Loucy (cell line): ENCODE results near the gene LCT.

ENCODE experiments used
- H2AFZ ChIP-seq: fragments of 200-600 bp; sonication (generic); 2 replicates; pipeline ENCODE4 v1.6.0; 2016; ENCODE audit warnings: antibody characterized with exemption, mild to moderate bottlenecking, low read length, moderate library complexity
- H3F3A ChIP-seq: fragments of 200-600 bp; 2 replicates; pipeline ENCODE4 v1.6.0; 2016; ENCODE audit warnings: antibody characterized with exemption, low read depth, mild to moderate bottlenecking
- H3K27me3 ChIP-seq: fragments of 200-600 bp; sonication (generic); 2 replicates; pipeline ENCODE4 v1.6.1; 2014; ENCODE audit warnings: low read length, mild to moderate bottlenecking; ENCODE audit not compliant: insufficient read depth, poor library complexity, severe bottlenecking
- H3K36me3 ChIP-seq: fragments of 200-600 bp; sonication (generic); 2 replicates; pipeline ENCODE4 v1.6.1; 2016; ENCODE audit warnings: low read length; ENCODE audit not compliant: insufficient read depth
- H3K4me1 ChIP-seq: fragments of 200-600 bp; sonication (generic); 2 replicates; pipeline ENCODE4 v1.5.1; 2014; ENCODE audit warnings: low read length, mild to moderate bottlenecking; ENCODE audit not compliant: insufficient read depth, poor library complexity, severe bottlenecking
- H3K4me2 ChIP-seq: fragments of 200-600 bp; sonication (generic); 2 replicates; pipeline ENCODE4 v1.6.0; 2014; ENCODE audit warnings: antibody characterized with exemption, low read length, low read depth, mild to moderate bottlenecking; ENCODE audit not compliant: poor library complexity, severe bottlenecking
- H3K4me3 ChIP-seq: fragments of 200-600 bp; sonication (generic); 2 replicates; pipeline ENCODE4 v1.5.1; 2014; ENCODE audit warnings: low read length, mild to moderate bottlenecking, mixed read lengths; ENCODE audit not compliant: poor library complexity, severe bottlenecking
- H3K79me2 ChIP-seq: fragments of 200-600 bp; sonication (generic); 2 replicates; pipeline ENCODE4 v1.6.1; 2014; ENCODE audit warnings: low read length; ENCODE audit not compliant: insufficient read depth
- H3K9ac ChIP-seq: fragments of 200-600 bp; sonication (generic); 2 replicates; pipeline ENCODE4 v1.6.0; 2014; ENCODE audit warnings: mild to moderate bottlenecking, low read depth, low read length, moderate library complexity; ENCODE audit not compliant: poor library complexity, severe bottlenecking
- H3K9me2 ChIP-seq: fragments of 200-600 bp; sonication (generic); replicated peaks from 2 replicates; pipeline ENCODE4 v1.6.1; 2016; ENCODE audit warnings: low read depth, low read length, mixed read lengths
- H3K9me3 ChIP-seq: fragments of 200-600 bp; sonication (generic); 2 replicates; pipeline ENCODE4 v1.6.1; 2014; ENCODE audit warnings: mild to moderate bottlenecking, antibody characterized with exemption, low read length, low read depth; ENCODE audit not compliant: insufficient read depth
- H4K20me1 ChIP-seq: fragments of 200-600 bp; sonication (generic); 2 replicates; pipeline ENCODE4 v1.6.0; 2014; ENCODE audit warnings: antibody characterized with exemption, low read length, mild to moderate bottlenecking; ENCODE audit not compliant: insufficient read depth, poor library complexity, severe bottlenecking
- CTCF ChIP-seq: fragments of 200-600 bp; sonication (generic); conservative IDR thresholded peaks from 2 replicates; pipeline ENCODE4 v1.5.1; 2014; ENCODE audit warnings: mild to moderate bottlenecking, antibody characterized with exemption, low read length
- EZH2phosphoT487 ChIP-seq: fragments of 200-600 bp; IDR thresholded peaks from 2 replicates; pipeline ENCODE4 v1.6.1; 2018; ENCODE audit warnings: antibody characterized with exemption, mild to moderate bottlenecking, moderate library complexity, borderline replicate concordance

Gene LCT

GRCh38 chr2:135762530-135762929, 74.5 kb downstream of the LCT start:
- Histone ChIP-seq H3K4me1 (no peaks in the 10 kb centered on the region), H2AFZ (no peak overlapping the region), H3K79me2 (peaks cover 5% of the 10 kb centered on the region; the same call in 1 of the 2 replicates), H3K36me3 (peaks cover 77% of the 10 kb centered on the region), H3K9me2 (no peaks in the 10 kb centered on the region), H3K9ac (no peak overlapping the region), H4K20me1 (no peaks in the 10 kb centered on the region), H3K27me3 (peaks cover under 1% of the 10 kb centered on the region), H3K4me3 (no peak overlapping the region), H3K9me3 (peaks cover 3% of the 10 kb centered on the region; the same call in 1 of the 2 replicates), H3K4me2 (no peak overlapping the region), H3F3A (no peaks in the 10 kb centered on the region)
- TF ChIP-seq CTCF (no peak), EZH2phosphoT487 (no peak)

DNA sequence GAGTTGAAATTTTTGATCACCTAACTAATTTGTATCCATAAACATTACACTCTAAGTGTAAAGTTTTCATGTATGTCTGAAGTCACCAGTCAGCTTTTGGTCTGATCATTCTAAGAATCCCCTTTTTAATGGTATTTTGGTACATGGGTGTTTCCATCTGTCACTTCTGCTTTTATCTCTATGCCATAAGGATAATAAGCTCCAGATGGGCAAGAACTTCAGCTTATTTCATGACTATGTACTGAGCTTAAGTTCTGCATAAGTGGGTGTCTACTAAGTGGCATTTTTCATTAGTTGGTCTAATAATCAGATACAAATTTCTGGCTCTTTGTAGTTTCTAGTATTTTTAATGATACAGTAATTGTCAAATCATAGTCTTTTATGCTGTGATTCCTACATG, 75.0 kb downstream of the LCT start:
- no peak overlapping the region for H3K4me3 ChIP-seq
- no peaks in the 10 kb centered on the region for H4K20me1 ChIP-seq
- no peaks in the 10 kb centered on the region for H3K4me1 ChIP-seq
- no peaks in the 10 kb centered on the region for H3K9me2 ChIP-seq
- TF ChIP-seq EZH2phosphoT487 (no peak), CTCF (no peak)
- H3K36me3 ChIP-seq, result peaks cover 76% of the 10 kb centered on the region
- H3K79me2 ChIP-seq, result 0 out of 2 replicates have a peak, but pooled peaks cover 2% of the 10 kb centered on the region
- H2AFZ ChIP-seq, result no peak overlapping the region
- H3K9me3 ChIP-seq, result peaks cover 7% of the 10 kb centered on the region; the same call in 1 of the 2 replicates
- peaks cover 5% of the 10 kb centered on the region for H3K27me3 ChIP-seq
- no peak overlapping the region for H3K4me2 ChIP-seq
- H3K9ac ChIP-seq, result no peak overlapping the region
- H3F3A ChIP-seq, result no peaks in the 10 kb centered on the region

DNA sequence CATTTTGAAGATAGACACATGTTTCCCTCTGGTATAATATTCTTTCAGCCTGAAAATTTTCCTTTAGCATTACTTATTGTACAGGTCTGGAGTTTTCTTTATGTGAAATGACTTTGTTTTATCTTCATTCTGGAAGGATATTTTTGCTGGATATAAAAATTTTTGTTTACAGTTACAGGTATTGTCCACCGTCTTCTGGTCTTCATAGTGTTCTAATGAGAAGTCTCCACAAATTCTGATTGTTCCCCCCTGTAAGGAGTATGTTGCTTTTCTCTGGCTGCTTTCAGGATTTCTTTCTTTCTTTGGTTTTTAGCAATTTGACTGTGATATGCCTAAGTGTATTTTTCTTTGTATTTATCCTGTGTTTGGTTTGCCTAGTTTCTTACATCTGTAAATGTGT, 80.3 kb downstream of the LCT start:
- no peaks in the 10 kb centered on the region for H3F3A ChIP-seq
- H4K20me1 ChIP-seq, result no peaks in the 10 kb centered on the region
- no peak overlapping the region for H2AFZ ChIP-seq
- H3K36me3 ChIP-seq, result peaks cover 74% of the 10 kb centered on the region
- peaks cover 18% of the 10 kb centered on the region; the same call in 1 of the 2 replicates for H3K9me3 ChIP-seq
- no peak for TF ChIP-seq CTCF
- TF ChIP-seq EZH2phosphoT487, result no peak
- H3K9ac ChIP-seq, result no peak overlapping the region
- no peaks in the 10 kb centered on the region for H3K4me1 ChIP-seq
- H3K27me3 ChIP-seq, result peaks cover 5% of the 10 kb centered on the region
- H3K4me2 ChIP-seq, result no peak overlapping the region
- H3K79me2 ChIP-seq, result 0 out of 2 replicates have a peak, but pooled peaks cover 4% of the 10 kb centered on the region
- H3K4me3 ChIP-seq, result no peak overlapping the region
- H3K9me2 ChIP-seq, result no peaks in the 10 kb centered on the region
